ENCODE results near the gene SERPINA4.

The SERPINA4 gene

DNA sequence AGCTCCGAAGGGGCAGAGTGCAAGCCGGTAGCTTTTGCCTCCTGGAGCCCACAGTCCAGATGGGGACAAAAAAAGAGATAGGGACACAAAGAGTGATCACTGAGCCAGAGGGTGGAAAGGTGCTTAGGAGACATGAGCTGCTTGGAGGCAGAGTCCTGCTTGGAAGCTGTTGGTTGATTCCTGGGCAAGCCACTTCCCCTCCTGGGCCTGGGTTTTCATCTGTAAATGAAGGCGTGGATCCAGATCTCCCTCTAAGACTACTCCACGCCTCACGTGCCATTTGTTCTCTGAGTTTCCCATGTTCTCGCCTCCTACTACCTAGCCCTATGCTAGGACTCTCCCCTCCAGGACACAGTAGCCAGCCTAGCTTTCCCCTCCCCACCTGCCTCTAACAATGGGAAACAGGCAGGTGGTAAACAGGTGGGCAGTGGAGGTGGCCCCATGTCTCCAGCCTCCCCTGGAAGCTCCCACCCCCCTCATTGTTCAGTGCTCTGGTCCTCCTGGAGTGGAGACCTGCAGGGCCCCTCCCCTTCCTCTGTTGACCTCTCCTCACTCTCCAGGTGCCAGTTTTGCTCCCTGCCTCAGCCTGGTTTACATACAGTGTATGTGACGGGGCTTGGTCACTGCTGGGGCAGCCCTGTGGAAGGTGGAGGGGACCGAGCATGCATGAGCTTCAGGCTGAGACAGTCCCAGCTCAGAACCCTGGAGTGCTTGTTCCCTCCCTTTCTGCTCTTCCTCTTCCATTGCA is 54.8 kb downstream of the SERPINA4 start:
- DNase-seq (ENCODE audit: low read depth): no peak

DNA sequence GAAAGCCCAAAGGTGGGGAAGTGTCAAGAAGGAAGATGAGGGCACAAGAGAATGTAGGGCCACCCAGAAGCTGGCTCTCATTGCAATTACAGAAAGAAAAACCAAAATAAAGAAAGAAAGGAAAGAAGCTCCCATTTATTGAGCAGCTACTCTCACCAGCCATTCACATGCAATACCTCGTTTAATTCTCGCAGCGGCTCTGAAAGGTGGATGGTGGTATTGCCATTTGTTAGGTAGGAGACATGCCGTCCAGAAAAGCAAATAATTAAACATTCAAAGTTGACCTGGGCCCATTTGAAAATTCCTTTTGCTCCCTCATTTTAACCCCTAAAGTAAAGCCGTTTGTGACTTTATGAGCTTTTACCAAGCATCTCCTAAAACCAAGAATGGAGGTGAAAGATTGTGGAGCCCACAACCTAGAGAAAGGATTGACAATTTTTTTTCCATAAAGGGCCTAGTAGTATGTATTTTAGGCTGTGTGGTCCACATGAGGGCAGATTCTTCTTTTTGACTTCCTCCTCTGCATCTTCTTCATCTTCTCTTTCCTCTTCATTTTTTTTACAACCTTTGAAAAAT is 56.2 kb downstream of the SERPINA4 start:
- DNase-seq (ENCODE audit: low read depth): no peak

DNA sequence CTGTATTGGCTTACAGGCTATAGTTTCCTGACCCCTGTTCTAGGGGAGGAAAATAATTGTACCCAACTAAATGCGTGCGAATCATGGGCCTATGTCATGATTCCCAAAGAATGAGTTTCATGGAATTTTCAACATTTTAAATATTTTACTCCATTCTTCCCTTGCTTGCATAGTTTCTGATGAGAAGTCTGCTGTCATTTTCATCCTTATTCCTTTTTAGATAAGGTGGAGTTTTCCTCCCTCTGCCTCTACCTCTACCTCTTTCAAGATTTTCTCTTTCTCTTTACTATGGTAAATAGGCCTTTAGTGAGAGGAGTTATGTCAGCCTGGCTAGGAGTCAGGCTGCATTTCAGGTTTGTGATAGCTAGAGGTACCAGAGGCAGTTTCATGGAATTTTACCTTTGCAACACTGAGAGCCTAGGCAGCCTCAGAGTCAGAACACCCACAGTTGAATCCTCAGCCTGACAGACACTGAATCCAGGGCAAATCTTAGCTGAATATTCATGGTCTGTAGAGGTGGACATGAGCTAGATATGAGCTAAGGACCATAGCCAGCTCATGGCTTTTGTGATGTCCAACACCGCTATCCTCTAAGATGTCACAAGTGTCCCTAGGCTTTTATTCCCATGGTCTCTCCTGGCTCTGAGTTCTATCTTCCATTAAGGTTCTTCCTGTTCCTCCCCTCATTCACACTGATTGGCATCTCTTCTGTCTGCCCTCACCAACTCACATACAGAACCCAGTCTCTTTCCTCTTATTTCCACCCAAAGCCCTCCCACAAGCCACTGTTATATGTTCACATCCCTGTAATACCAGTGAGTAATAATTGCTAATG is 57.0 kb downstream of the SERPINA4 start:
- no peak for DNase-seq (ENCODE audit: low read depth)

DNA sequence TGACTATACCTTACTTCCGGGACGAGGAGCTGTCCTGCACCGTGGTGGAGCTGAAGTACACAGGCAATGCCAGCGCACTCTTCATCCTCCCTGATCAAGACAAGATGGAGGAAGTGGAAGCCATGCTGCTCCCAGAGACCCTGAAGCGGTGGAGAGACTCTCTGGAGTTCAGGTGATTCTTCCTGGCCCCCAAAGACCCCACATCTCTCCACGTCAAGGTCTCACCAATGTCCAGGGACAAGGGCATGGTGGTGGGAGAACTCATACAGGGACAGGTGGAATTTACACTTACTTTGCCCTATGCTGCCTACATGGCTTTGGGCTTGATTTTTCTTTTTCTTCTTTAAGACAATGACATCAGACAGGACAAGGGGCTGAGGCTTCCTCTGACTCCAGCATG is 58.1 kb downstream of the SERPINA4 start:
- DNase-seq (ENCODE audit: low read depth): no peak

All from activated T-cell treated with anti-CD3 and anti-CD28 coated beads for 1 hour (primary cell).